Brain microvascular endothelial cell (primary cell): ENCODE data around the gene OTOG.

ENCODE experiments used
- DNase-seq: peaks from one replicate; pipeline ENCODE4 v3.0.0-alpha.2; 2020
- H3K27ac ChIP-seq: fragments of 250-450 bp; sonication (Bioruptor Pico); 2 replicates; pipeline ENCODE4 v1.5.1; 2020; ENCODE audit warnings: mild to moderate bottlenecking, moderate library complexity
- H3K27me3 ChIP-seq: fragments of 250-450 bp; sonication (Bioruptor Pico); replicated peaks from 2 replicates; pipeline ENCODE4 v1.5.1; 2020; ENCODE audit warnings: mild to moderate bottlenecking
- H3K36me3 ChIP-seq: fragments of 250-450 bp; sonication (Bioruptor Pico); replicated peaks from 2 replicates; pipeline ENCODE4 v1.5.1; 2020; ENCODE audit warnings: mild to moderate bottlenecking
- H3K4me3 ChIP-seq: 2 replicates; pipeline ENCODE4 v1.5.1; 2011; ENCODE audit warnings: low read depth, mild to moderate bottlenecking, control low read depth, low read length, moderate library complexity
- in situ Hi-C: cut with HindIII; loops from 2 replicates; pipeline ENCODE4 v1.10.0; 2017; ENCODE audit warnings: low sequenced_read_pairs, low pct_ligation_motif_present
- TF ChIP-seq, protein P1 (sequence below): IDR thresholded peaks from 2 replicates; pipeline ENCODE4 v1.5.1; 2011; ENCODE audit warnings: low read depth, mild to moderate bottlenecking, moderate library complexity, low read length, control low read depth, inconsistent platforms; ENCODE audit errors: missing control alignments

OTOG gene

DNA sequence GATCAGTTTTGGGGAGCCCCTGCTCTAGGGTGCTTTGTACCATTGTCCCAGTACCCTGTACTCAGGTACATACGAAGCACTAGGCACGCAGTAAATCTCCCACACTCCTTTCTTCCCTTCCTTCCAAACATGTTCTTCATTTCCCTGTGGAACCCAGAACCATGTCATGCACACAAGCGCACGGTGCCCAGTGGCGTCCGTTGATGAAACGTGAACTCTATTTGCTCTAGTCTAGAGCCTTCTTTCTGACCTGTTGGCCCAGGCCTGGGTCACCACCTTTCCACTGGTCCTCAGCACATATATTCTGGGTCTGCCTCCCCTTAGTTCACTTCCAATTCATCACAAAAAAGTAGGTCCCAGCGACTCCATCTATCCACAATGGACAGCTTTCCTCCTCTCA, 9.8 kb upstream of the OTOG start:
- in situ Hi-C loops = no loop called here
- no peaks in the 10 kb centered on the region for H3K36me3 ChIP-seq

DNA sequence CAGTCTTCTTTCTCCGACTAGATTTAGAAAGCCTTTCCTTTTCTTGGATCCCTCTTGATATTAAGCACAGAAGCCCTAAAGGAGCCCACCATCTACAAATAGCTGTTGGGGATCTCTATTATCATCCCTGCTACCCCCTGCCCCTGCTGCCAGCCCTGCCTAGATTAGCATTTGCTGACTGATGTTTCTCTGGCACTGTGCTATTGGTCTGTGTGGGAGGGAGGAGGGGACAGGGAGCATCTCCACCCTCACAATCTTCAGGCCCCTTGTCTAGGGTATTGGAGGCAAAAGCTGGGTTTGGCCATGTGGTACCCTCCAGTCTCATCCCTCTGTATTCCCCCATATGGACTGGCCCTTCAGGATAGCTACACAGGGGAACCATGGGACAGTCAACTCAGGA, 9.0 kb upstream of the OTOG start:
- Histone ChIP-seq H3K27me3 (no peaks in the 10 kb centered on the region), H3K27ac (no peak overlapping the region), H3K4me3 (no peak overlapping the region), H3K36me3 (no peaks in the 10 kb centered on the region)
- no peak for DNase-seq
- TF ChIP-seq, protein P1, sequence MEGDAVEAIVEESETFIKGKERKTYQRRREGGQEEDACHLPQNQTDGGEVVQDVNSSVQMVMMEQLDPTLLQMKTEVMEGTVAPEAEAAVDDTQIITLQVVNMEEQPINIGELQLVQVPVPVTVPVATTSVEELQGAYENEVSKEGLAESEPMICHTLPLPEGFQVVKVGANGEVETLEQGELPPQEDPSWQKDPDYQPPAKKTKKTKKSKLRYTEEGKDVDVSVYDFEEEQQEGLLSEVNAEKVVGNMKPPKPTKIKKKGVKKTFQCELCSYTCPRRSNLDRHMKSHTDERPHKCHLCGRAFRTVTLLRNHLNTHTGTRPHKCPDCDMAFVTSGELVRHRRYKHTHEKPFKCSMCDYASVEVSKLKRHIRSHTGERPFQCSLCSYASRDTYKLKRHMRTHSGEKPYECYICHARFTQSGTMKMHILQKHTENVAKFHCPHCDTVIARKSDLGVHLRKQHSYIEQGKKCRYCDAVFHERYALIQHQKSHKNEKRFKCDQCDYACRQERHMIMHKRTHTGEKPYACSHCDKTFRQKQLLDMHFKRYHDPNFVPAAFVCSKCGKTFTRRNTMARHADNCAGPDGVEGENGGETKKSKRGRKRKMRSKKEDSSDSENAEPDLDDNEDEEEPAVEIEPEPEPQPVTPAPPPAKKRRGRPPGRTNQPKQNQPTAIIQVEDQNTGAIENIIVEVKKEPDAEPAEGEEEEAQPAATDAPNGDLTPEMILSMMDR = no peak
- in situ Hi-C loops = no loop called here

More for the DNA sequence above, 9.8 kb upstream of the OTOG start:
- H3K27ac ChIP-seq = no peak overlapping the region
- DNase-seq = no peak
- no peaks in the 10 kb centered on the region for H3K27me3 ChIP-seq
- TF ChIP-seq, protein P1 = no peak
- H3K4me3 ChIP-seq = no peak overlapping the region

DNA sequence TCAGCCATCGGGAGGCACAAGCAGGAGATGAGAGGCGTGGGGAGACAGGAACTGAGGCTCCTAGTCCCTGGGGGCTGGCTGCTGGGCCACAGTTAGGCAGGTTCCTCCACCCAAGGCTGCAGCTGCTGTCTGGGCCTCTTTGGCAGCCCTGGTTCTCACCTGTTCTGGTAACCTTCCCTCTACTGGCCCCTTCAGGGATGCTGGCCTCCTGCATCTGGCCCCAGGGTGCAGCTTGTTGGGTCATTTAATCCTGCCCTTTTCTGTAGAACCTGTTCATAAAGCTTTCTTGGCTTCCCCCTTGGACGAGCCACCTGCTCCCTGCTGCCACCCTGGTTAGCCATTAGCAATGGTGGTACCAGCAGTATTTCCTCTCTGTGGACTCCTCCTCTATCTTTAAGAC, 8.3 kb upstream of the OTOG start:
- no peak overlapping the region for H3K4me3 ChIP-seq
- DNase-seq = no peak
- no peak overlapping the region for H3K27ac ChIP-seq
- in situ Hi-C loops = no loop called here
- TF ChIP-seq, protein P1 = no peak
- peaks cover 6% of the 10 kb centered on the region for H3K27me3 ChIP-seq
- H3K36me3 ChIP-seq = no peaks in the 10 kb centered on the region

DNA sequence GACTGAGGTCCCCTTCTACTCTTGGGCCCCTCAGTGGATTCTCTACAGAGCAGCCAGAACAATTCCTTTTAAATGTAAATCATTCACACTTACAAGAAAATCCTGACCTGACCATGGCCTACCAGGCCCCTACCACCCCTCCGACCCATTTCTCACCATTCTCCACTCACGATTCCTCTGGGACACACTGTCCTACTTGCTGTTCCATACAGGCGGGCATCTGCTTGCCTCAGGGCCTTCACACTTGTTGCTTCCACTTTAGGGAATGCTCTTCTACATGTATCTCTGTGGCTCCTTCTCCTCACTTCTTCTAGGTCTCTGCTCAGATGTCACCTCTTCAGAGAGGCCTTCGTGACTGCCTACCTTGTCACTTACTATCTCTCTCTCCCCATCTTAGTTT, 6.3 kb upstream of the OTOG start:
- DNase-seq = no peak
- no peaks in the 10 kb centered on the region for H3K36me3 ChIP-seq
- H3K4me3 ChIP-seq = no peak overlapping the region
- H3K27ac ChIP-seq = no peak overlapping the region
- TF ChIP-seq, protein P1 = no peak
- in situ Hi-C loops = no loop called here
- H3K27me3 ChIP-seq = peaks cover 11% of the 10 kb centered on the region

DNA sequence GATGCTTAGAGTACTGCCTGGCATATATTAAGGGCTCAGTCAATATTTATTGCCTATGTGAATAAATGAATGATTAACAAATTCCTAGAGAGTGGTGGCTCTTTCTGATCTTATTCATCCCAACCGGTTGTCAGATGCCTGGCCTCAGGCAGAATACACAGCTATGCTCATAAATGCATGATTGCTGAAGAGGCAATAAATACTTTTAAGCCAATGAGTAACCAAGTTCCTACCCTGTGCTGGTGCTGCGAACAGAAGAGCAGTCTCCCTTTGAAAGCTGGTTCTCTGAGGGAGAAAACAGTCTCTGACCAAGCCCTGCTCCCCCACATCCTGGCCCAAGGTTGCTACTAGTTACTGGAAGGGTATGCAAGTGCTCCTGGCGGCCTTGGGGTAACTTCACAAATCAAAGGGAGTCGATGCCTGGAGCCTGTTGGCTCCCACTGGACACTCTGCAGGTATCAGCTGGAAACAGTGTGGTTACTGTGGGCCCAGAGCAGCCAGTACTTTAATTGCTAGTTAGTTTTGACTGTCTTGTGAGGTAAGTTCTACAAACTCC, 5.7 kb upstream of the OTOG start:
- Histone ChIP-seq H3K27me3 (peaks cover 11% of the 10 kb centered on the region), H3K36me3 (no peaks in the 10 kb centered on the region), H3K4me3 (no peak overlapping the region), H3K27ac (no peak overlapping the region)
- in situ Hi-C loops = no loop called here
- TF ChIP-seq, protein P1 = no peak
- DNase-seq = no peak

DNA sequence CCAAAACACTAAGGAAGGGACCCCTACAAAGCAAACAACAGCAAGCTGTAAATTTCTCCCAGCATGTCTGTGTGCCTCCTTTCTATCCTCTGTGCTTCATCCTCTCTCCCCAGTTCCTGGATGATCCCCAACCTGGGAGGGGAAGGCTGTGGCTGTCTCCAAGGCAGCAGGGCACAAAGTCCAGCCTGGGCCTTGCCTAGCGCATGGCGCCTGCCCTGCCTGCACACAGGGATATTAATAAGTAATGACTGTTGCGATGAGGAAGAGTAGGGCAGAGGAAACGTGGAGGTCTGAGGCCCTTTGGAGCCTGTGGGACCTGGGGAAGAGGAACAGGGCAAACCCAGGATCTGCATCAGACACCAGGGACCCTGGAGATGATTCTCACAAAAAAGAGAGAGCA, 4.8 kb upstream of the OTOG start:
- H3K4me3 ChIP-seq = no peak overlapping the region
- no peak for DNase-seq
- H3K36me3 ChIP-seq = no peaks in the 10 kb centered on the region
- TF ChIP-seq, protein P1 = no peak
- in situ Hi-C loops = no loop called here
- peaks cover 13% of the 10 kb centered on the region for H3K27me3 ChIP-seq
- H3K27ac ChIP-seq = no peak overlapping the region
